Duodenal mucosa (tissue), 2 donors: ENCODE results near the gene EHBP1.

Experiments
- H3K27ac ChIP-seq: one replicate; pipeline ENCODE4 v1.7.0; 2013; ENCODE audit warnings: low read depth, low read length
- H3K27me3 ChIP-seq, 2 donors: one replicate each; pipeline ENCODE4 v1.7.0; 2013; ENCODE audit warnings: low read length in 2 of 2, control low read depth in 1 of 2; ENCODE audit not compliant: insufficient read depth in 2 of 2, control insufficient read depth in 1 of 2
- H3K36me3 ChIP-seq, 2 donors: one replicate each; pipeline ENCODE4 v1.7.0; 2013; ENCODE audit warnings: low read length in 2 of 2, control low read depth in 1 of 2; ENCODE audit not compliant: insufficient read depth in 2 of 2, control insufficient read depth in 1 of 2
- H3K4me1 ChIP-seq, 2 donors: one replicate each; pipeline ENCODE4 v1.7.0; 2013; ENCODE audit warnings: low read length in 2 of 2, control low read depth in 1 of 2; ENCODE audit not compliant: insufficient read depth in 2 of 2, control insufficient read depth in 1 of 2
- H3K4me3 ChIP-seq, 2 donors: one replicate each; pipeline ENCODE4 v1.7.0; 2013; ENCODE audit warnings: low read length in 2 of 2, low read depth in 1 of 2
- H3K9ac ChIP-seq, 2 donors: one replicate each; pipeline ENCODE4 v1.7.0; 2013; ENCODE audit warnings: low read length in 2 of 2, low read depth in 1 of 2
- H3K9me3 ChIP-seq, 2 donors: one replicate each; pipeline ENCODE4 v1.7.0; 2013; ENCODE audit warnings: low read length in 2 of 2, control low read depth in 1 of 2; ENCODE audit not compliant: control insufficient read depth in 1 of 2

Gene EHBP1

GRCh38 chr2:63054841-63055225 lies 349.3 kb downstream of the EHBP1 start:
- H3K9me3 ChIP-seq, result no peaks in the 10 kb centered on the region
- H3K27me3 ChIP-seq, result peaks cover 90 to 92% of the 10 kb centered on the region in 2 donors
- no peak overlapping the region for H3K4me3 ChIP-seq
- no peak overlapping the region for H3K9ac ChIP-seq
- H3K27ac ChIP-seq, result no peak overlapping the region
- H3K4me1 ChIP-seq, result peaks cover 53 to 57% of the 10 kb centered on the region in 2 donors
- no peaks in the 10 kb centered on the region for H3K36me3 ChIP-seq

GRCh38 chr2:63055226-63056106 lies 350.0 kb downstream of the EHBP1 start:
- peak overlapping the region in 1 of 2 donors; percentile 10 for H3K4me3 ChIP-seq

GRCh38 chr2:63056107-63057050 lies 350.9 kb downstream of the EHBP1 start:
- Histone ChIP-seq H3K4me1 (peaks cover 42 to 48% of the 10 kb centered on the region in 2 donors), H3K9ac (no peak overlapping the region), H3K27ac (no peak overlapping the region), H3K27me3 (peaks cover 88 to 96% of the 10 kb centered on the region in 2 donors), H3K9me3 (no peaks in the 10 kb centered on the region), H3K4me3 (peak overlapping the region in 1 of 2 donors; percentile 10), H3K36me3 (no peaks in the 10 kb centered on the region)

More at GRCh38 chr2:63055226-63056106, 350.0 kb downstream of the EHBP1 start:
- H3K4me1 ChIP-seq, result peaks cover 50 to 55% of the 10 kb centered on the region in 2 donors
- no peak overlapping the region for H3K27ac ChIP-seq
- H3K27me3 ChIP-seq, result peaks cover 94% of the 10 kb centered on the region in 2 donors
- no peak overlapping the region for H3K9ac ChIP-seq
- H3K36me3 ChIP-seq, result no peaks in the 10 kb centered on the region
- no peaks in the 10 kb centered on the region for H3K9me3 ChIP-seq

GRCh38 chr2:63057249-63058143 lies 352.0 kb downstream of the EHBP1 start:
- H3K27me3 ChIP-seq, result peaks cover 84 to 96% of the 10 kb centered on the region in 2 donors
- H3K9me3 ChIP-seq, result no peaks in the 10 kb centered on the region
- H3K9ac ChIP-seq, result no peak overlapping the region
- H3K36me3 ChIP-seq, result no peaks in the 10 kb centered on the region
- H3K4me1 ChIP-seq, result peaks cover 42 to 48% of the 10 kb centered on the region in 2 donors
- peak overlapping the region in 1 of 2 donors; percentile 43 for H3K4me3 ChIP-seq
- no peak overlapping the region for H3K27ac ChIP-seq

- H3K36me3 ChIP-seq, result no peaks in the 10 kb centered on the region
- peak overlapping the region; percentile 12 to 43 for H3K4me3 ChIP-seq
- H3K27me3 ChIP-seq, result peaks cover 78 to 96% of the 10 kb centered on the region in 2 donors
- no peaks in the 10 kb centered on the region for H3K9me3 ChIP-seq
- H3K27ac ChIP-seq, result no peak overlapping the region
- peaks cover 40 to 43% of the 10 kb centered on the region in 2 donors for H3K4me1 ChIP-seq
- H3K9ac ChIP-seq, result no peak overlapping the region
Measured at GRCh38 chr2:63058144-63058920, 352.8 kb downstream of the EHBP1 start.

GRCh38 chr2:63058921-63059792 lies 353.6 kb downstream of the EHBP1 start:
- H3K9me3 ChIP-seq, result no peaks in the 10 kb centered on the region
- H3K36me3 ChIP-seq, result no peaks in the 10 kb centered on the region
- H3K4me3 ChIP-seq, result peak overlapping the region; percentile 12 to 43
- no peak overlapping the region for H3K9ac ChIP-seq
- peaks cover 32 to 36% of the 10 kb centered on the region in 2 donors for H3K4me1 ChIP-seq
- no peak overlapping the region for H3K27ac ChIP-seq
- peaks cover 70 to 95% of the 10 kb centered on the region in 2 donors for H3K27me3 ChIP-seq

GRCh38 chr2:63059793-63060471 lies 354.4 kb downstream of the EHBP1 start:
- Histone ChIP-seq H3K27me3 (peaks cover 62 to 95% of the 10 kb centered on the region in 2 donors), H3K4me3 (no peak overlapping the region), H3K4me1 (peaks cover 25 to 29% of the 10 kb centered on the region in 2 donors), H3K9me3 (no peaks in the 10 kb centered on the region), H3K27ac (no peak overlapping the region), H3K36me3 (no peaks in the 10 kb centered on the region), H3K9ac (no peak overlapping the region)

GRCh38 chr2:63060472-63060991 lies 355.0 kb downstream of the EHBP1 start:
- no peak overlapping the region for H3K27ac ChIP-seq
- H3K36me3 ChIP-seq, result no peaks in the 10 kb centered on the region
- no peaks in the 10 kb centered on the region for H3K9me3 ChIP-seq
- H3K4me1 ChIP-seq, result peaks cover 21 to 23% of the 10 kb centered on the region in 2 donors
- no peak overlapping the region for H3K9ac ChIP-seq
- peaks cover 56 to 93% of the 10 kb centered on the region in 2 donors for H3K27me3 ChIP-seq
- no peak overlapping the region for H3K4me3 ChIP-seq
